H1 (cell line): ENCODE data around the gene UGT2A2. TPM values are rescaled to one million over a fixed set of nuclear protein-coding genes. Genes with fewer than 3 reads are reported as not detected.

Experiments used
- CTCF ChIA-PET: fragments of 300-600 bp; sonication (Branson Sonifier 250); formaldehyde crosslinking; loops from one replicate; lab custom pipeline; 2021; ENCODE audit not compliant: partially characterized antibody; lab: Charles Lee
- POLR2A ChIA-PET: fragments of 300-600 bp; sonication (Branson Sonifier 250); formaldehyde crosslinking; loops from one replicate; lab custom pipeline; 2021; ENCODE audit warnings: inconsistent platforms; ENCODE audit not compliant: partially characterized antibody; lab: Charles Lee
- DNase-seq, 2 experiments: peaks; one replicate each; pipeline versions ENCODE4 v3.0.0 to v3.0.0-alpha.2; 2010 to 2022; ENCODE audit warnings: low spot score in 2 of 2, low read depth in 1 of 2, mixed read lengths in 1 of 2
- FAIRE-seq: peaks from 2 replicates; lab custom pipeline; 2011; peaks lifted over from hg19 to GRCh38; lab: Jason Lieb, UNC
- H2AFZ ChIP-seq: 2 replicates; pipeline ENCODE4 v1.8.1; 2012; ENCODE audit warnings: low read length, inconsistent platforms
- H2AK5ac ChIP-seq: 2 replicates; pipeline ENCODE4 v1.6.1; 2013; ENCODE audit warnings: low read depth, low read length
- H2BK120ac ChIP-seq: replicated peaks from 2 replicates; pipeline ENCODE3; 2013; ENCODE audit warnings: low read depth, low read length, inconsistent platforms
- H2BK12ac ChIP-seq: 2 replicates; pipeline ENCODE4 v1.6.1; 2013; ENCODE audit warnings: low read depth, low read length
- H2BK15ac ChIP-seq: 2 replicates; pipeline ENCODE4 v1.6.1; 2013; ENCODE audit warnings: low read length
- H2BK20ac ChIP-seq: 2 replicates; pipeline ENCODE4 v1.6.1; 2013; ENCODE audit warnings: low read length
- H2BK5ac ChIP-seq: 2 replicates; pipeline ENCODE4 v1.6.1; 2013; ENCODE audit warnings: low read depth, low read length
- H3K14ac ChIP-seq: 2 replicates; pipeline ENCODE4 v1.6.1; 2013; ENCODE audit warnings: inconsistent platforms; ENCODE audit not compliant: insufficient read length
- H3K18ac ChIP-seq: 2 replicates; pipeline ENCODE4 v1.6.1; 2013; ENCODE audit warnings: low read length; ENCODE audit errors: extremely low read depth
- H3K23ac ChIP-seq: 2 replicates; pipeline ENCODE4 v1.6.1; 2013; ENCODE audit warnings: inconsistent platforms; ENCODE audit not compliant: insufficient read length
- H3K23me2 ChIP-seq: 2 replicates; pipeline ENCODE4 v1.6.1; 2013; ENCODE audit warnings: low read depth, low read length
- H3K27ac ChIP-seq: 2 replicates; pipeline ENCODE4 v1.6.1; 2011; ENCODE audit warnings: low read depth, low read length, inconsistent platforms
- H3K27me3 ChIP-seq, 4 experiments: replicated peaks in 1 of 4; 1 replicate in 1 of 4; 2 replicates in 3 of 4; pipeline versions ENCODE4 v1.6.1 to v1.8.1; 2011 to 2013; ENCODE audit warnings: low read length in 3 of 4, mild to moderate bottlenecking in 3 of 4, inconsistent platforms in 2 of 4, mixed read lengths in 2 of 4, moderate library complexity in 1 of 4; ENCODE audit not compliant: control insufficient read depth in 3 of 4, insufficient read depth in 3 of 4; ENCODE audit errors: extremely low read depth in 1 of 4
- H3K36me3 ChIP-seq, 4 experiments: 2 replicates each; pipeline versions ENCODE4 v1.6.1 to v1.8.1; 2011 to 2013; ENCODE audit warnings: mild to moderate bottlenecking in 4 of 4, low read length in 3 of 4, moderate library complexity in 2 of 4, control low read depth in 1 of 4, inconsistent platforms in 1 of 4; ENCODE audit not compliant: insufficient read depth in 4 of 4, control insufficient read depth in 2 of 4
- H3K4ac ChIP-seq: replicated peaks from 2 replicates; pipeline ENCODE3; 2013; ENCODE audit warnings: low read length, low read depth, mixed read lengths, inconsistent platforms; ENCODE audit not compliant: insufficient read length
- H3K4me1 ChIP-seq, 4 experiments: replicated peaks in 1 of 4; 1 replicate in 1 of 4; 2 replicates in 3 of 4; pipeline versions ENCODE4 v1.6.1 to v1.8.1; 2011 to 2013; ENCODE audit warnings: low read length in 3 of 4, inconsistent platforms in 2 of 4, mixed read lengths in 1 of 4; ENCODE audit not compliant: insufficient read depth in 4 of 4, control insufficient read depth in 3 of 4
- H3K4me2 ChIP-seq, 2 experiments: 2 replicates each; pipeline versions ENCODE4 v1.6.1 to v1.8.1; 2011 to 2013; ENCODE audit warnings: low read depth in 2 of 2, low read length in 2 of 2, control low read depth in 1 of 2, inconsistent platforms in 1 of 2, mild to moderate bottlenecking in 1 of 2; ENCODE audit not compliant: insufficient read depth in 1 of 2
- H3K4me3 ChIP-seq, 4 experiments: fragments of 200-600, 300-600 bp in 1 of 4; sonication (generic), shearing (Covaris generic), sonication (Bioruptor Twin) in 1 of 4; 2 replicates each; pipeline versions ENCODE4 v1.5.1 to v1.8.1; 2011 to 2016; ENCODE audit warnings: low read length in 4 of 4, low read depth in 3 of 4, control low read depth in 2 of 4, inconsistent platforms in 2 of 4, mild to moderate bottlenecking in 2 of 4, mixed read lengths in 1 of 4, moderate library complexity in 1 of 4; ENCODE audit not compliant: insufficient read depth in 2 of 4; ENCODE audit errors: extremely low read depth in 1 of 4
- H3K56ac ChIP-seq: replicated peaks from 2 replicates; pipeline ENCODE3; 2013; ENCODE audit warnings: low read depth, mild to moderate bottlenecking, mixed read lengths, low read length, inconsistent platforms; ENCODE audit not compliant: insufficient read length
- H3K79me1 ChIP-seq: 2 replicates; pipeline ENCODE4 v1.6.1; 2013; ENCODE audit warnings: low read depth, low read length, control low read depth
- H3K79me2 ChIP-seq, 2 experiments: 2 replicates each; pipeline versions ENCODE4 v1.6.1 to v1.8.1; 2012 to 2013; ENCODE audit warnings: low read length in 2 of 2, mild to moderate bottlenecking in 2 of 2, inconsistent platforms in 1 of 2; ENCODE audit not compliant: insufficient read depth in 2 of 2, control insufficient read depth in 1 of 2
- H3K9ac ChIP-seq, 4 experiments: replicated peaks in 1 of 4; 1 replicate in 1 of 4; 2 replicates in 3 of 4; pipeline versions ENCODE4 v1.6.1 to v1.8.1; 2011 to 2013; ENCODE audit warnings: low read depth in 3 of 4, low read length in 3 of 4, control low read depth in 2 of 4, mild to moderate bottlenecking in 2 of 4, moderate library complexity in 2 of 4, inconsistent platforms in 1 of 4; ENCODE audit errors: extremely low read depth in 1 of 4
- H3K9me3 ChIP-seq, 2 experiments: 2 replicates each; pipeline versions ENCODE4 v1.6.1 to v1.8.1; 2012 to 2013; ENCODE audit warnings: mild to moderate bottlenecking in 2 of 2, moderate library complexity in 2 of 2, control low read depth in 1 of 2, inconsistent platforms in 1 of 2, low read depth in 1 of 2, low read length in 1 of 2, mixed read lengths in 1 of 2; ENCODE audit not compliant: insufficient read depth in 2 of 2
- H4K20me1 ChIP-seq, 2 experiments: replicated peaks in 1 of 2; 2 replicates each; pipeline versions ENCODE3 to v1.8.1; 2011 to 2013; ENCODE audit warnings: inconsistent platforms in 2 of 2, low read length in 2 of 2, mild to moderate bottlenecking in 1 of 2; ENCODE audit not compliant: insufficient read depth in 2 of 2, control insufficient read depth in 1 of 2
- H4K5ac ChIP-seq: 2 replicates; pipeline ENCODE4 v1.6.1; 2013; ENCODE audit warnings: low read length, low read depth, mixed read lengths, inconsistent platforms; ENCODE audit not compliant: insufficient read length
- H4K8ac ChIP-seq: 2 replicates; pipeline ENCODE4 v1.8.0; 2013; ENCODE audit warnings: mild to moderate bottlenecking, moderate library complexity, low read length, inconsistent platforms; ENCODE audit not compliant: insufficient read depth; ENCODE audit errors: extremely low read depth
- H4K91ac ChIP-seq: replicated peaks from 2 replicates; pipeline ENCODE3; 2013; ENCODE audit warnings: low read length, mixed read lengths, inconsistent platforms; ENCODE audit not compliant: insufficient read length
- CEBPB ChIP-seq: IDR thresholded peaks from 2 replicates; pipeline ENCODE4 v1.6.1; 2012; ENCODE audit warnings: low read depth, low read length
- CHD1 ChIP-seq: IDR thresholded peaks from 2 replicates; pipeline ENCODE4 v1.6.1; 2012; ENCODE audit warnings: low read depth, low read length, improper control_type of control experiment
- EGR1 ChIP-seq: IDR thresholded peaks from 2 replicates; pipeline ENCODE4 v1.6.1; 2011; ENCODE audit warnings: low read depth, low read length, borderline replicate concordance
- GTF2F1 ChIP-seq: IDR thresholded peaks from 2 replicates; pipeline ENCODE4 v1.6.1; 2012; ENCODE audit warnings: low read depth, low read length, improper control_type of control experiment, borderline replicate concordance
- HDAC6 ChIP-seq: IDR thresholded peaks from one replicate; pipeline ENCODE4 v1.7.1; 2012; ENCODE audit warnings: low read depth, mild to moderate bottlenecking, inconsistent platforms, low read length, moderate library complexity
- JUND ChIP-seq: IDR thresholded peaks from 2 replicates; pipeline ENCODE4 v1.6.1; 2011; ENCODE audit warnings: mild to moderate bottlenecking, improper control_type of control experiment, low read length
- POLR2A ChIP-seq, 2 experiments: IDR thresholded peaks; 1 replicate in 1 of 2; 2 replicates in 1 of 2; pipeline ENCODE4 v1.6.1; 2011; ENCODE audit warnings: low read depth in 2 of 2, low read length in 2 of 2, mild to moderate bottlenecking in 2 of 2; ENCODE audit errors: control extremely low read depth in 1 of 2
- RAD21 ChIP-seq, 2 experiments: IDR thresholded peaks in 1 of 2; conservative IDR thresholded peaks in 1 of 2; 2 replicates each; pipeline ENCODE4 v1.6.1; 2011; ENCODE audit warnings: low read depth in 2 of 2, low read length in 2 of 2, improper control_type of control experiment in 1 of 2, inconsistent platforms in 1 of 2, mild to moderate bottlenecking in 1 of 2, moderate library complexity in 1 of 2
- SP1 ChIP-seq: IDR thresholded peaks from 2 replicates; pipeline ENCODE4 v1.6.1; 2011; ENCODE audit warnings: low read depth, low read length
- TAF1 ChIP-seq: IDR thresholded peaks from 2 replicates; pipeline ENCODE4 v1.6.1; 2011; ENCODE audit warnings: mild to moderate bottlenecking, low read depth, low read length
- TBP ChIP-seq: IDR thresholded peaks from 2 replicates; pipeline ENCODE4 v1.6.1; 2011; ENCODE audit warnings: low read depth, low read length, improper control_type of control experiment
- TCF12 ChIP-seq: IDR thresholded peaks from 2 replicates; pipeline ENCODE4 v1.6.1; 2011; ENCODE audit warnings: low read depth, mild to moderate bottlenecking, low read length
- WGBS, 2 experiments: shearing (Covaris generic) in 1 of 2; methylation state at CpG; one replicate each; pipeline versions ENCODE4 v1.1.6 to v1.1.7; 2013 to 2015; ENCODE audit warnings: low lambda C conversion rate in 2 of 2, mixed read lengths in 2 of 2, inconsistent platforms in 1 of 2, low coverage in 1 of 2, missing lambda C conversion rate in 1 of 2; ENCODE audit not compliant: insufficient replicate concordance in 2 of 2, insufficient coverage in 1 of 2, insufficient read length in 1 of 2; ENCODE audit errors: extremely low coverage in 1 of 2, missing lambda C conversion rate in 1 of 2; 5-methylcytosine and 5-hydroxymethylcytosine counted together
- polyA plus RNA-seq, 7 experiments: library from polyadenylated mRNA; depleted of rRNA in 3 of 7; stranded (reverse) in 5 of 7; unstranded in 2 of 7; fragments of >200 nt in 5 of 7; fragments of 200-250 nt in 2 of 7; gene quantifications; 1 replicate in 5 of 7; 2 replicates in 1 of 7; 4 replicates in 1 of 7; pipeline versions ENCODE4 v1.2.1 to v1.2.3, GENCODE V29; 2011 to 2013; ENCODE audit warnings: missing spikeins in 2 of 7, mixed read lengths in 2 of 7
- total RNA-seq: library from RNA; stranded (reverse); fragmentation: NEBNext Ultra II Directional; extraction: Animal tissue kit (Norgen Biotek cat#: 25700); gene quantifications from 2 replicates; pipeline ENCODE4 v1.2.1, GENCODE V29; 2021

The UGT2A2 gene
- total and polyA plus RNA-seq, 2 of the 8 experiments (the other 6 are each of a cell fraction or from before 2014, with no cell fraction given), result not detected

GRCh38 chr4:69576251-69576877, 63.1 kb downstream of the UGT2A2 start:
- Histone ChIP-seq H2AK5ac (no peak overlapping the region), H3K9me3 (peaks cover 0 to 6% of the 10 kb centered on the region in 2 experiments; a peak in 2 of 4 replicates), H4K91ac (no peak overlapping the region), H3K56ac (no peak overlapping the region), H3K23ac (no peak overlapping the region), H3K9ac (no peak overlapping the region), H3K4me2 (no peak overlapping the region), H2BK20ac (no peak overlapping the region), H3K79me1 (no peaks in the 10 kb centered on the region), H2BK15ac (no peak overlapping the region), H2AFZ (no peak overlapping the region)
- TF ChIP-seq RAD21 (IDR thresholded peaks at IDR 0.05 in 1 of 2, conservative IDR thresholded peaks at IDR 0.05 in 1 of 2; ENCODE audit: low read depth in 2 of 2, low read length in 2 of 2) (no peak), HDAC6 (no peak), JUND (no peak), EGR1 (no peak), CEBPB (no peak), TAF1 (no peak), CHD1 (no peak), POLR2A (IDR thresholded peaks at IDR 0.05; ENCODE audit: control extremely low read depth in 1 of 2, low read depth in 2 of 2, low read length in 2 of 2) (no peak), SP1 (no peak), TBP (no peak), TCF12 (no peak), GTF2F1 (no peak)
- TF ChIP-seq, all 59 proteins: peak for 0
- Histone ChIP-seq H2BK12ac (no peak overlapping the region), H3K4me3 (no peak overlapping the region), H4K20me1 (no peaks in the 10 kb centered on the region), H3K27me3 (no peaks in the 10 kb centered on the region), H3K14ac (no peak overlapping the region), H3K23me2 (no peaks in the 10 kb centered on the region), H4K8ac (peak overlapping the region; percentile 35; the same call in 1 of the 2 replicates), H2BK5ac (no peak overlapping the region), H3K36me3 (no peaks in the 10 kb centered on the region), H3K4ac (no peak overlapping the region), H3K27ac (no peak overlapping the region), H4K5ac (no peak overlapping the region), H2BK120ac (no peak overlapping the region), H3K18ac (no peak overlapping the region), H3K4me1 (no peaks in the 10 kb centered on the region), H3K79me2 (no peaks in the 10 kb centered on the region)
- 97% methylated on average over 19 of the region's 24 CpGs; no CpG with 5 or more reads in 1 of the 2 experiments for WGBS, 2 experiments
- POLR2A ChIA-PET, result no interaction called here
- no peak for FAIRE-seq
- DNase-seq, result no peak
- CTCF ChIA-PET, result interaction anchor here (1.2 kb wide), 2 partner anchors 18 to 72 kb away, joined by 3 read pairs; no protein-coding TSS in a partner anchor
